Progenitor cell of endocrine pancreas (in vitro differentiated cells): ENCODE results near the gene CHTF18. TPM values are rescaled to one million over a fixed set of nuclear protein-coding genes. Genes with fewer than 3 reads are reported as not detected.

ENCODE experiments used
- DNase-seq: peaks from one replicate; pipeline ENCODE4 v3.0.0; 2021; ENCODE audit warnings: low spot score; ENCODE audit not compliant: unreplicated experiment
- H3K27ac Mint-ChIP-seq: 2 replicates; pipeline ENCODE4 v1.8.0; 2021; ENCODE audit warnings: mild to moderate bottlenecking, moderate library complexity, mixed read lengths
- H3K27me3 Mint-ChIP-seq: 2 replicates; pipeline ENCODE4 v1.8.0; 2021; ENCODE audit warnings: mixed read lengths
- H3K36me3 Mint-ChIP-seq: 2 replicates; pipeline ENCODE4 v1.8.0; 2022; ENCODE audit warnings: mixed read lengths; ENCODE audit not compliant: insufficient read depth
- H3K4me1 Mint-ChIP-seq: 2 replicates; pipeline ENCODE4 v1.8.0; 2021; ENCODE audit warnings: low read depth, mixed read lengths
- H3K4me3 Mint-ChIP-seq: 2 replicates; pipeline ENCODE4 v1.8.0; 2021; ENCODE audit warnings: low read depth, mild to moderate bottlenecking, moderate library complexity, mixed read lengths
- H3K9me3 Mint-ChIP-seq: 2 replicates; pipeline ENCODE4 v1.8.0; 2021; ENCODE audit warnings: low read depth, mixed read lengths
- total RNA-seq: library from RNA; stranded (reverse); gene quantifications from 2 replicates; pipeline ENCODE4 v1.2.1, GENCODE V29; 2021
- TF ChIP-seq, protein P1 (sequence below): fragments of 200-600 bp; sonication (generic); IDR thresholded peaks from one replicate; pipeline ENCODE4 v1.5.0; 2021; ENCODE audit warnings: antibody characterized with exemption, mild to moderate bottlenecking; ENCODE audit not compliant: unreplicated experiment

CHTF18 gene
- total RNA-seq, 1 donor from 2014 or later: 99.3 TPM

DNA sequence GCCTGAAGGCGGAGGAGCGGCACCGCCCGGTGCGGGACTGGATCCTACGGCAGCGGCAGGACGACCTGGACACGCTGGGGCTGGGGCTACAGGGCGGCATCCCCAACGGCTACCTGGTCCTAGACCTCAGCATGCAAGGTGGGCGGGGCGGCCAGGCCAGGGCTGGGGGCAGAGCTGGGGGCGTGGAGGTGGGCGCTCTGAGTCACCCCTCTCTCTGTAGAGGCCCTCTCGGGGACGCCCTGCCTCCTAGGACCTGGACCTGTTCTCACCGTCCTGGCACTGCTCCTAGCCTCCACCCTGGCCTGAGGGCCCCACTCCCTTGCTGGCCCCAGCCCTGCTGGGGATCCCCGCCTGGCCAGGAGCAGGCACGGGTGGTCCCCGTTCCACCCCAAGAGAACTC is 20.0 kb upstream of the CHTF18 start:
- DNase-seq: no peak
- Mint-ChIP-seq H3K4me3 (no peak overlapping the region), H3K9me3 (no peaks in the 10 kb centered on the region), H3K36me3 (no peaks in the 10 kb centered on the region), H3K27ac (no peak overlapping the region), H3K27me3 (no peaks in the 10 kb centered on the region), H3K4me1 (no peaks in the 10 kb centered on the region)
- TF ChIP-seq, protein P1, sequence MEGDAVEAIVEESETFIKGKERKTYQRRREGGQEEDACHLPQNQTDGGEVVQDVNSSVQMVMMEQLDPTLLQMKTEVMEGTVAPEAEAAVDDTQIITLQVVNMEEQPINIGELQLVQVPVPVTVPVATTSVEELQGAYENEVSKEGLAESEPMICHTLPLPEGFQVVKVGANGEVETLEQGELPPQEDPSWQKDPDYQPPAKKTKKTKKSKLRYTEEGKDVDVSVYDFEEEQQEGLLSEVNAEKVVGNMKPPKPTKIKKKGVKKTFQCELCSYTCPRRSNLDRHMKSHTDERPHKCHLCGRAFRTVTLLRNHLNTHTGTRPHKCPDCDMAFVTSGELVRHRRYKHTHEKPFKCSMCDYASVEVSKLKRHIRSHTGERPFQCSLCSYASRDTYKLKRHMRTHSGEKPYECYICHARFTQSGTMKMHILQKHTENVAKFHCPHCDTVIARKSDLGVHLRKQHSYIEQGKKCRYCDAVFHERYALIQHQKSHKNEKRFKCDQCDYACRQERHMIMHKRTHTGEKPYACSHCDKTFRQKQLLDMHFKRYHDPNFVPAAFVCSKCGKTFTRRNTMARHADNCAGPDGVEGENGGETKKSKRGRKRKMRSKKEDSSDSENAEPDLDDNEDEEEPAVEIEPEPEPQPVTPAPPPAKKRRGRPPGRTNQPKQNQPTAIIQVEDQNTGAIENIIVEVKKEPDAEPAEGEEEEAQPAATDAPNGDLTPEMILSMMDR: no peak

DNA sequence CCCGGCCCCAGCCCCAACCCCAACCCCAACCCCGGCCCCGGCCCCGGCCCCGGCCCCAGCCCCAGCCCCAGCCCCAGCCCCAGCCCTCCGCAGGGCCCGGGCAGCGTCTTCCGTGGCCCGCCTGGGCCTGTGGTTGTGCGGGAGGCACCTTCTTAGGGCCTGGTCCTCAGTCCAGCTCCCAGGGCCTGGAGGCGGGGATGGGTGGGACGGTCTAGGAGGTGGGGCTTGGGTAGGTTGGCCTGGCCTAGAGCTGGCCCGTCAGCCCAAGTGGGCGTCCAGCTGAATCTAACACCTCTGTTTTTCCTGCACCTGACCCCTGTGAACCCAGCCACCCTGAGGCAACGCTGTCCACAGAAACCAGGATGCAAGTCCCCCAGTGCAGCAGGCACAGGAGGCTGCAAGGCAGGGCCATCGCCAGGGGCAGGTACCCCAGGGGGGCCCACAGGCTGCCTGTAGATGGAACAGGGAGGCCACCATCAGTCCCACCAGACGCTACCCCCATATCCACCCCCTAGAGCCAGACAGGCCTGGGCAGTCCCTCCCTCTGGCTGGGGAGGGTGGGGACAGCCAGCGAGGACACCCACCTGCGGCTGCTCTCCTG is 19.1 kb upstream of the CHTF18 start:
- Mint-ChIP-seq H3K27ac (no peak overlapping the region), H3K4me1 (no peaks in the 10 kb centered on the region), H3K9me3 (no peaks in the 10 kb centered on the region), H3K4me3 (no peak overlapping the region), H3K36me3 (no peaks in the 10 kb centered on the region), H3K27me3 (no peaks in the 10 kb centered on the region)
- TF ChIP-seq, protein P1: no peak
- DNase-seq: no peak

DNA sequence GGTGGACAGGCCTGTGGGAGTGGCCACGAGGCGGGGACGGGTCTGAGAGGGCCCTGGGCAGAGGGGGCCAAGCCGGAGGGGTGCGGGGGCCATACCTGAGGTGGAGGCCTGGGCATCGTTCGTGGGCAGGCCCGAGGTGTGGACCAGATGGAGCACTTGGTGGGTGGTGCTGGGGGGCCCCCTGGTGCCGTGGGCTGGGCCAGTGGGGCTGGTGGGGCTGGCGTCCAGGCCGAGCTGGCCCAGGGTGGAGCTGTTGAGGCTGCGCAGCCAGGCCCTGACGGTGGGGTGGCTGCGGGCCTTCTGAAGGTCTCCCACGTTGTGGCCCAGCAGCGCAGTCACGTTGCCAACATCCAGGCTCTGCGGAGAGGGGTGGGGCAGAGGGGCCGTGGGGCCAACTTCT is 18.5 kb upstream of the CHTF18 start:
- Mint-ChIP-seq H3K4me3 (no peak overlapping the region), H3K36me3 (no peaks in the 10 kb centered on the region), H3K4me1 (no peaks in the 10 kb centered on the region), H3K27ac (no peak overlapping the region), H3K27me3 (no peaks in the 10 kb centered on the region), H3K9me3 (no peaks in the 10 kb centered on the region)
- DNase-seq: no peak
- TF ChIP-seq, protein P1: no peak

DNA sequence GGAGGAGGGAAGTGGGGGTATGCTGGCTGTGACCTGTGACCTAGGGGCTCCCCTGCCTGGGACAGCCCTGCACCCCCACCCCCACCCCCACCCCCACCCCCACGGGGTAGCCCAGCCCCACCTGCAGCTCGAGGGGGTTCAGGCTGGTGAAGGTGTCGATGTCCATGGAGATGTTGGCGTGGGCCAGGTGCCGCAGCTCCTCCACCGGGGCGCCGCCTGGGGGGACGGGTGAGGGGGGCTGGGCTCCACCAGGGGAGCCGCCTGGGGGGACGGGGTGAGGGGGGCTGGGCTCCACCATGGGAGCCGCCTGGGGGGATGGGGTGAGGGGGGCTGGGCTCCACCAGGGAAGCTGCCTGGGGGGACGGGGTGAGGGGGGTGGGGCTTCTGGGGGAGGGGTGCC is 18.0 kb upstream of the CHTF18 start:
- no peaks in the 10 kb centered on the region for H3K27me3 Mint-ChIP-seq
- H3K9me3 Mint-ChIP-seq: no peaks in the 10 kb centered on the region
- TF ChIP-seq, protein P1: no peak
- no peaks in the 10 kb centered on the region for H3K4me1 Mint-ChIP-seq
- no peak overlapping the region for H3K4me3 Mint-ChIP-seq
- no peaks in the 10 kb centered on the region for H3K36me3 Mint-ChIP-seq
- no peak for DNase-seq
- no peak overlapping the region for H3K27ac Mint-ChIP-seq

DNA sequence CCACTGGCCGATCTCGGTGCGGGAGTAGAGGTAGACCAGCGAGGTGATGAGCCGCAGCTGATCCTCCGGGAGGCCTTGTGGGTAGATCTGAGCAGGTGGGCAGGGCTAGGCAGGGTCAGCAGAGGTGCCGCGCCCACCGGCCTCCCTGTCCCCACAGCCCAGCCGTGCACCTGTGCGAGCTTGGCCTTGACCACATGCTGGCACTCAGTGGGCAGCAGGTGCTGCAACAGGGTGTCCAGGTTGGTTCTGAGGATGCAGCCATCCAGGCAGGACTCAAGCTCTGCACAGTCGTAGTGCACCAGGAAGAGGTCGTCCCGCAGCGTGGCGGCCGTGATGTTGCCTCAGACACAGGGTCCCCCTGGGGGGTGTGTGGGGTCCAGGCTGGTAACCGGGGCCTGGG is 15.5 kb upstream of the CHTF18 start:
- no peaks in the 10 kb centered on the region for H3K9me3 Mint-ChIP-seq
- H3K27ac Mint-ChIP-seq: no peak overlapping the region
- peaks cover 4% of the 10 kb centered on the region for H3K27me3 Mint-ChIP-seq
- no peaks in the 10 kb centered on the region for H3K4me1 Mint-ChIP-seq
- H3K36me3 Mint-ChIP-seq: no peaks in the 10 kb centered on the region
- TF ChIP-seq, protein P1: no peak
- DNase-seq: no peak
- no peak overlapping the region for H3K4me3 Mint-ChIP-seq
